ENCODE measurements around the gene TRIOBP. TPM values are rescaled to one million over a fixed set of nuclear protein-coding genes. Genes with fewer than 3 reads are reported as not detected.

The TRIOBP gene
- total and polyA plus RNA-seq, 2 of the 13 experiments (the other 11 are each of a cell fraction or from before 2014, with no cell fraction given): 6.1 to 15.4 TPM

DNA sequence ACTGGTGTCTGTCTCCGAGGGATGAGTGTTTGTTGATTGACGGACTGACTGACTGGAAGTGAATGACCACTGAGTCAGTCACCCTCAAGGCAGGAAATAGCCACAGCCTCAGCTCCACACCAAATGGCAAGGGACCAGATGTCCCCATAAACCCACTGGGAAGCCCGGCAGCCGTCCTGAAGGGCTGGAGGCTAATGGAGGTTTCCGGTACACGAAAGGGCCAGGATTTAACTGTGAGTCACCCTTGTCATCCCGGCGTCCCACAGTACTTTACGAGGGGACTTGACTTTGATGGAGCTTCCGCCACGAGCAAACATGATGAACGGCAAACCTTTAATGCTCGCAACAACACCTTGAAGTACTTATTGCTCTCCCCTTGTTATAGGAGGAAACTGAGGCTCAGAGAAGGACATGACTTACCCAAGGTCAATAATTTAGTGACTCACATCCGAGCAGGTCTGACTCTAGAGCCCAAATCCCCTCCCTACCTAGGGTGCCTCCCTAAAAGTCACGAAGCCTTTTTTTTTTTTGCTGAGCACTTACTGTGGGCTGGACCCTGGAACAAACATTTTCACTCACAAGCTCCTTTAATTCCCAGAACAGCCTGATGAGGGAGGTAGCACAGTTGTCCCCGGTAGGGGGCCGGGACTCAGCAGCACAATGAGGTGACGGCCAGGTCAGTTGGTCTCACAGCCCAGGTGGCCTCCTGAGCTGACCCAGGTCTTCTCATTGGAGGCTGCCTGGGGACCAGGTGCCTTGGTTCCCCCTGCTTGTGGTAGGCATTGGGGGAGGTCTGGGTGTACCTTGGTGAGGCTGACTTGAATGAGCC lies 85.7 kb downstream of the TRIOBP start (continued):
- TF ChIP-seq SETDB1 (CRISPR knock-in tag; IDR thresholded peaks at IDR 0.05; ENCODE audit: borderline replicate concordance): no peak

DNA sequence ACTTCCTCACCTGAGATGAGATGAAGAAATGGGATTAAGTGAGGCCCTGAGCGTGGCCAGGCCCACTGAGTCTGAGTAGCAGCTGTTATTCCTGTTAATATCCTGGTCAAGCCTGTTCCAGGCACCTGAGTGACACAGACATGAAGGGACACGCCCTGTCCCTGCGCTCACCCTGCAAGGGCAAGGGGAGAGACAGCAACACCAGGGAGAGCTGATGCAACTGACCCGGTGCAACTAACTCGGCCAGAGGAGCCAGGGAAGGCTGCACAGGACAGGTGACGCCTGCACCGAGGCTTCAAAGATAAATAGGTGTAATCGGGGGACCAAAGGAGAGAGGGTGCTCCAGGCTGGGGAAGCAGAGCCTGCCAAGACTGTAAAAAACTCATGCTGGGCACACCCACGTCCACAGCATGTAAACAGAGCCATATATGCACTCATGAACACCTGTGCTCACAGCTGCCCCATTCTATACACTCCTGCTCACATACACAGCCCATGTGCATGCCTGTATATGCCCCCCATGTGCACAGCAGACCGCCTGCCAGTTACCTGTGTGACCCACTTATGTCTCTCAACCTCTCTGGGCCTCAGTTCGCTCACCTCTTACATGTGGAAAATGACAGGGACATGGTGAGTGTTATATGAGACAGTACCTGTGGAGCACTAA lies 88.1 kb downstream of the TRIOBP start:
- Histone ChIP-seq H4K20me1 (ENCODE audit: insufficient read depth, low read length) (no peaks in the 10 kb centered on the region), H3K79me2 (ENCODE audit: insufficient read depth, low read length) (no peaks in the 10 kb centered on the region), H3K4me3 (replicated peaks in 1 of 3; ENCODE audit: insufficient read depth in 1 of 3, low read depth in 2 of 3, low read length in 3 of 3) (peak overlapping the region in 1 of 3 experiments; percentile 19; a peak in 1 of 6 replicates), H2AFZ (ENCODE audit: low read length) (no peak overlapping the region), H3K4me1 (ENCODE audit: insufficient read depth, low read length) (peaks cover 52% of the 10 kb centered on the region), H3K27me3 (ENCODE audit: control insufficient read depth in 1 of 2, insufficient read depth in 2 of 2, low read length in 2 of 2) (no peaks in the 10 kb centered on the region), H3K9me3 (ENCODE audit: low read length) (no peaks in the 10 kb centered on the region), H3K36me3 (replicated peaks in 1 of 2; ENCODE audit: control insufficient read depth in 1 of 2, insufficient read depth in 2 of 2, low read length in 2 of 2) (no peaks in the 10 kb centered on the region), H3K9ac (ENCODE audit: insufficient read depth, low read depth, low read length) (no peak overlapping the region), H3K4me2 (ENCODE audit: low read depth, low read length) (peak overlapping the region; percentile 52), H3K27ac (ENCODE audit: extremely low read length, insufficient read depth, low read length) (no peak overlapping the region)
- no peak for FAIRE-seq
- WGBS (ENCODE audit: low lambda C conversion rate): 13% methylated on average over 11 of the region's 11 CpGs
- peak; percentile 65 for ATAC-seq
- in situ Hi-C loops (cut with HindIII; ENCODE audit: extremely low pct_ligation_motif_present, low pct_unique_long_range_greater_than_20kb) (no loop called here), intact Hi-C loops (cut with micrococcal nuclease; ENCODE audit: unreplicated experiment) (no loop called here)
- peak; percentile 46 for DNase-seq (ENCODE audit: low spot score)
- CTCF ChIA-PET (ENCODE audit: low intra/inter-chr PET ratio, low total read pairs): no interaction called here
- POLR2A ChIA-PET: interaction anchor here (1.4 to 5.4 kb wide), 3 partner anchors 10 to 127 kb away, joined by 5 to 127 read pairs (median 6); partner anchors contain the start of genes GCAT and PDXP
- BruUV-seq (replicated peaks): no TSS peak
- TF ChIP-seq FOXP1 (IDR thresholded peaks at IDR 0.05) (no peak), FOXP1 (CRISPR knock-in tag; IDR thresholded peaks at IDR 0.05) (no peak), ZFP82 (CRISPR knock-in tag; IDR thresholded peaks at IDR 0.05; ENCODE audit: borderline replicate concordance) (no peak), ZNF556 (CRISPR knock-in tag; IDR thresholded peaks at IDR 0.05; ENCODE audit: borderline replicate concordance) (no peak), ELF1 (CRISPR knock-in tag; IDR thresholded peaks at IDR 0.05) (no peak), ZFP36L2 (CRISPR knock-in tag; IDR thresholded peaks at IDR 0.05) (no peak), ZNF781 (CRISPR knock-in tag; IDR thresholded peaks at IDR 0.05; ENCODE audit: borderline replicate concordance, not compliant biosample characterization) (no peak), ZNF644 (CRISPR knock-in tag; IDR thresholded peaks at IDR 0.05; ENCODE audit: low read depth) (no peak)
- TF ChIP-seq, protein P1, sequence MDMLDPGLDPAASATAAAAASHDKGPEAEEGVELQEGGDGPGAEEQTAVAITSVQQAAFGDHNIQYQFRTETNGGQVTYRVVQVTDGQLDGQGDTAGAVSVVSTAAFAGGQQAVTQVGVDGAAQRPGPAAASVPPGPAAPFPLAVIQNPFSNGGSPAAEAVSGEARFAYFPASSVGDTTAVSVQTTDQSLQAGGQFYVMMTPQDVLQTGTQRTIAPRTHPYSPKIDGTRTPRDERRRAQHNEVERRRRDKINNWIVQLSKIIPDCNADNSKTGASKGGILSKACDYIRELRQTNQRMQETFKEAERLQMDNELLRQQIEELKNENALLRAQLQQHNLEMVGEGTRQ (IDR thresholded peaks at IDR 0.05; ENCODE audit: low read depth, low read length): no peak
- TF ChIP-seq, protein P1 (CRISPR knock-in tag; IDR thresholded peaks at IDR 0.05; ENCODE audit: borderline replicate concordance): no peak
- TF ChIP-seq, protein P2, sequence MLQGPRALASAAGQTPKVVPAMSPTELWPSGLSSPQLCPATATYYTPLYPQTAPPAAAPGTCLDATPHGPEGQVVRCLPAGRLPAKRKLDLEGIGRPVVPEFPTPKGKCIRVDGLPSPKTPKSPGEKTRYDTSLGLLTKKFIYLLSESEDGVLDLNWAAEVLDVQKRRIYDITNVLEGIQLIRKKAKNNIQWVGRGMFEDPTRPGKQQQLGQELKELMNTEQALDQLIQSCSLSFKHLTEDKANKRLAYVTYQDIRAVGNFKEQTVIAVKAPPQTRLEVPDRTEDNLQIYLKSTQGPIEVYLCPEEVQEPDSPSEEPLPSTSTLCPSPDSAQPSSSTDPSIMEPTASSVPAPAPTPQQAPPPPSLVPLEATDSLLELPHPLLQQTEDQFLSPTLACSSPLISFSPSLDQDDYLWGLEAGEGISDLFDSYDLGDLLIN (CRISPR knock-in tag; IDR thresholded peaks at IDR 0.05; ENCODE audit: borderline replicate concordance): no peak
- TF ChIP-seq, protein P3, sequence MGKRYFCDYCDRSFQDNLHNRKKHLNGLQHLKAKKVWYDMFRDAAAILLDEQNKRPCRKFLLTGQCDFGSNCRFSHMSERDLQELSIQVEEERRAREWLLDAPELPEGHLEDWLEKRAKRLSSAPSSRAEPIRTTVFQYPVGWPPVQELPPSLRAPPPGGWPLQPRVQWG (CRISPR knock-in tag; IDR thresholded peaks at IDR 0.05; ENCODE audit: borderline replicate concordance, low read depth): no peak
- TF ChIP-seq, protein P4, sequence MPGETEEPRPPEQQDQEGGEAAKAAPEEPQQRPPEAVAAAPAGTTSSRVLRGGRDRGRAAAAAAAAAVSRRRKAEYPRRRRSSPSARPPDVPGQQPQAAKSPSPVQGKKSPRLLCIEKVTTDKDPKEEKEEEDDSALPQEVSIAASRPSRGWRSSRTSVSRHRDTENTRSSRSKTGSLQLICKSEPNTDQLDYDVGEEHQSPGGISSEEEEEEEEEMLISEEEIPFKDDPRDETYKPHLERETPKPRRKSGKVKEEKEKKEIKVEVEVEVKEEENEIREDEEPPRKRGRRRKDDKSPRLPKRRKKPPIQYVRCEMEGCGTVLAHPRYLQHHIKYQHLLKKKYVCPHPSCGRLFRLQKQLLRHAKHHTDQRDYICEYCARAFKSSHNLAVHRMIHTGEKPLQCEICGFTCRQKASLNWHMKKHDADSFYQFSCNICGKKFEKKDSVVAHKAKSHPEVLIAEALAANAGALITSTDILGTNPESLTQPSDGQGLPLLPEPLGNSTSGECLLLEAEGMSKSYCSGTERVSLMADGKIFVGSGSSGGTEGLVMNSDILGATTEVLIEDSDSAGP (CRISPR knock-in tag; IDR thresholded peaks at IDR 0.05; ENCODE audit: borderline replicate concordance): no peak
